Sigmoid colon (tissue), 7 donors: ENCODE data around the gene NR6A1. TPM values are rescaled to one million over a fixed set of nuclear protein-coding genes. Genes with fewer than 3 reads are reported as not detected.

Experiments used
- DNase-seq: peaks from one replicate; pipeline ENCODE4 v3.0.0-alpha.2; 2019
- H3K27ac ChIP-seq, 4 donors: fragments of 200-600 bp; sonication (generic); one replicate each; pipeline ENCODE4 v1.5.1; 2016 to 2019; ENCODE audit warnings: mild to moderate bottlenecking in 1 of 4
- H3K27me3 ChIP-seq, 3 donors: fragments of 200-600 bp; sonication (generic); one replicate each; pipeline ENCODE4 v1.5.1; 2019; ENCODE audit warnings: mild to moderate bottlenecking in 1 of 3
- H3K36me3 ChIP-seq, 4 donors: fragments of 200-600 bp; sonication (generic); one replicate each; pipeline ENCODE4 v1.5.1; 2016 to 2019
- H3K4me1 ChIP-seq, 4 donors: fragments of 200-600 bp; sonication (generic); one replicate each; pipeline ENCODE4 v1.5.1; 2017 to 2019
- H3K4me3 ChIP-seq, 4 donors: fragments of 200-600 bp; sonication (generic); one replicate each; pipeline ENCODE4 v1.5.1; 2017 to 2019; ENCODE audit warnings: mild to moderate bottlenecking in 2 of 4, moderate library complexity in 1 of 4
- H3K9me3 ChIP-seq, 4 donors: fragments of 200-600 bp in 3 of 4; sonication (generic) in 3 of 4; one replicate each; pipeline versions ENCODE4 v1.5.1 to v1.6.1; 2013 to 2019
- EP300 ChIP-seq, 4 donors: sonication (generic); formaldehyde crosslinking; IDR thresholded peaks; one replicate each; pipeline ENCODE4 v1.6.1; 2017; ENCODE audit warnings: antibody characterized with exemption in 4 of 4
- POLR2A ChIP-seq, 2 donors: fragments of 450-650 bp; IDR thresholded peaks; one replicate each; pipeline ENCODE4 v1.6.1; 2016; ENCODE audit warnings: antibody characterized with exemption in 2 of 2, mild to moderate bottlenecking in 2 of 2, moderate library complexity in 2 of 2
- POLR2AphosphoS5 ChIP-seq, 4 donors: sonication (generic); formaldehyde crosslinking; IDR thresholded peaks; one replicate each; pipeline ENCODE4 v1.6.1; 2017; ENCODE audit warnings: antibody characterized with exemption in 4 of 4
- WGBS, 2 donors: extraction: QIAGEN DNeasy Blood & Tissue Kit; methylation state at CpG; one replicate each; pipeline ENCODE4 v1.1.7; 2013; 5-methylcytosine and 5-hydroxymethylcytosine counted together
- intact Hi-C: fragments of 100-400 bp; cut with DNase I; formaldehyde crosslinking; loops from one replicate; pipeline ENCODE4 v1.15.1; 2023
- polyA plus RNA-seq, 3 donors: library from polyadenylated mRNA; stranded (reverse); fragments of 200-250 nt; gene quantifications; one replicate each; pipeline ENCODE4 v1.2.3, GENCODE V29; 2013
- total RNA-seq, 4 donors: library from RNA; depleted of rRNA; stranded (reverse); fragments of >200 nt; gene quantifications; one replicate each; pipeline ENCODE4 v1.1.0, GENCODE V29; 2016
- TF ChIP-seq, protein P1 (sequence below), 4 experiments: fragments of 450-650 bp in 3 of 4; fragments of 200-600 bp in 1 of 4; IDR thresholded peaks; one replicate each; pipeline ENCODE4 v1.5.1; 2016 to 2019; ENCODE audit warnings: antibody characterized with exemption in 4 of 4, mild to moderate bottlenecking in 3 of 4, moderate library complexity in 2 of 4
- donor health status: healthy with polysubstance abuse.
- donor health status: Bipolar disorder and iron deficiency.
- donor health status: healthy.

The NR6A1 gene
- total and polyA plus RNA-seq, 7 donors: 0.60 to 3.0 (median 1.8) TPM

DNA sequence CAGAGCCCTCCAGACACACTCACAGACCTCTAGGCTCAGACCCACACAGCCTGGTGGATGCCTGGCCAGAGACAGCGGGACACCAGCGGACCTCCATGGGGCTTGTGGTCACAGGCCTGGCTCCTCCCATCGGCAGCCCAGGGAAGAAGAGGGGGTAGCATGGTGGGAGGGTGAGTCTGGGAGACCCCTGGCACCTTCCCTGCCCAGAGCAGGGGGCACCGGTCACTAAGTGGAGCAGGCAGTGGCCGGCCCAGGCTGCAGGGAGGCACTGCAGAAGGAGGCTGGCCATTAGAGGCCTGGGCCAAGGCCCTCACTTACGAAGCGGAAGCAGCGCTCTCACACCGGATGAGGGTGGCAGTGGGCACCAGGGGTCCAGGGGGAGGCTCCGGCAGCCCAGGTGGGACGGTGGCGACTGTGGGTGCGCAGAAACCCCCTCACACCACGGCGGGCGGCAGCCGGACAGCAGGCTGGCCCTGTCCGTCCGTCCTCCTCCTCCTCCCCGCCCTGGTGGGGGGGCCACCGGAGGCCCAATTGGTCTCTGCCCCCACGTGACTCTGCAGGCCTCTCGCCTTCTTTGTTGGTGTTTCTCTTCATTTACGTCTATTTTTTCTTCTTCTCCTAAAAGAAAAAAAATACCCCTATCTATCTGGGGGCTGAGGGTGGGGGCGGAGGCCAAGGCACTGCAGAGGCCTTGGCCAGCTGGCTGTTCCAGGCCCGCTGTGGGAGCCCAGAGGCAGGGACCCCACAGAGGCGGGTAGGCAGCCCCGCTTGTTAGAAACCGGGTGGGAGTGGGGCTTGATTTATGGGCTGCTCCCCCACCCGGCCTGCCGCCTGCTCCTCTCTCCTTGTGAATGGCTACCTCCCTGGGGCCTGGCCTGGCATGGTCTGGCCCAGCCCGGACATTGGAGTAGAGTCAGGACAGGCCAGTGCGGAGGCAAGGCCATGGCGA, 263.9 kb downstream of the NR6A1 start, which contains the start of gene NR5A1:
TSS of gene NR5A1 (minus strand) at position 469 of the 949 bp plus-strand sequence. CDS start 4,004 bp downstream, outside the sequence.
- intact Hi-C loops: no loop called here
- WGBS, 2 donors: 94 to 95% methylated on average over 34 of the region's 34 CpGs
- H3K4me3 ChIP-seq: no peak within 1 kb of the TSS
- H3K27me3 ChIP-seq: peaks cover 31 to 43% (median 35%) of the 10 kb centered on the region in 3 donors
- H3K36me3 ChIP-seq: no peaks in the 10 kb centered on the region
- no peaks in the 10 kb centered on the region for H3K9me3 ChIP-seq
- DNase-seq: no peak
- no peak within 1 kb of the TSS for H3K27ac ChIP-seq
- peaks cover 0 to 23% (median 20%) of the 10 kb centered on the region in 4 donors for H3K4me1 ChIP-seq
- no peak for TF ChIP-seq POLR2AphosphoS5 (IDR thresholded peaks at IDR 0.05)
- TF ChIP-seq, protein P1, sequence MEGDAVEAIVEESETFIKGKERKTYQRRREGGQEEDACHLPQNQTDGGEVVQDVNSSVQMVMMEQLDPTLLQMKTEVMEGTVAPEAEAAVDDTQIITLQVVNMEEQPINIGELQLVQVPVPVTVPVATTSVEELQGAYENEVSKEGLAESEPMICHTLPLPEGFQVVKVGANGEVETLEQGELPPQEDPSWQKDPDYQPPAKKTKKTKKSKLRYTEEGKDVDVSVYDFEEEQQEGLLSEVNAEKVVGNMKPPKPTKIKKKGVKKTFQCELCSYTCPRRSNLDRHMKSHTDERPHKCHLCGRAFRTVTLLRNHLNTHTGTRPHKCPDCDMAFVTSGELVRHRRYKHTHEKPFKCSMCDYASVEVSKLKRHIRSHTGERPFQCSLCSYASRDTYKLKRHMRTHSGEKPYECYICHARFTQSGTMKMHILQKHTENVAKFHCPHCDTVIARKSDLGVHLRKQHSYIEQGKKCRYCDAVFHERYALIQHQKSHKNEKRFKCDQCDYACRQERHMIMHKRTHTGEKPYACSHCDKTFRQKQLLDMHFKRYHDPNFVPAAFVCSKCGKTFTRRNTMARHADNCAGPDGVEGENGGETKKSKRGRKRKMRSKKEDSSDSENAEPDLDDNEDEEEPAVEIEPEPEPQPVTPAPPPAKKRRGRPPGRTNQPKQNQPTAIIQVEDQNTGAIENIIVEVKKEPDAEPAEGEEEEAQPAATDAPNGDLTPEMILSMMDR (IDR thresholded peaks at IDR 0.05): no peak
- TF ChIP-seq POLR2A (IDR thresholded peaks at IDR 0.05): no peak
- no peak for TF ChIP-seq EP300 (IDR thresholded peaks at IDR 0.05)

DNA sequence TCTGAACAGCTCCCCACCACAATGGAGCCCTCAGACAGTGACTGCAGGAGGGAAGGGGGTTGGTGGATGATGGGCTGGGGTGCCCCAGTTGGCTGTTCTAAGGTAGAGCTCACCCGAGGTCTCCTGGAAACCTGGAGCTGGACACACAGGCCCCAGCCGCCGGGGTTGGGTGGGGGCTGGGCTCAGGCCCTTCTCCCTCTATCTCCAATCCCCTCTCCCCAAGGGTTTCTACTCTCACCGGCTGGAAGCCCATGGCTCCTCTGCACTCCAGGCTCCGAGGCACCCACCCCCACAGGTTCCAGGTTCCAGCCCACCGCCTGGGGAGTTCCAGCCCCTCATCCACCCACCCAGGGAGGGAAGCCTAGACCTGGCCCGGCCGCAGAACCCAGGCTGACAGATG, 264.7 kb downstream of the NR6A1 start:
- intact Hi-C loops: no loop called here
- Histone ChIP-seq H3K27me3 (peaks cover 32 to 48% (median 43%) of the 10 kb centered on the region in 3 donors), H3K4me3 (no peak overlapping the region), H3K4me1 (peaks cover 0 to 23% (median 20%) of the 10 kb centered on the region in 4 donors), H3K9me3 (no peaks in the 10 kb centered on the region), H3K36me3 (no peaks in the 10 kb centered on the region), H3K27ac (no peak overlapping the region)
- 89 to 91% methylated on average over 8 of the region's 8 CpGs for WGBS, 2 donors
- DNase-seq: no peak
- TF ChIP-seq POLR2A (IDR thresholded peaks at IDR 0.05) (no peak), EP300 (IDR thresholded peaks at IDR 0.05) (no peak), POLR2AphosphoS5 (IDR thresholded peaks at IDR 0.05) (no peak)
- TF ChIP-seq, protein P1 (IDR thresholded peaks at IDR 0.05): no peak

DNA sequence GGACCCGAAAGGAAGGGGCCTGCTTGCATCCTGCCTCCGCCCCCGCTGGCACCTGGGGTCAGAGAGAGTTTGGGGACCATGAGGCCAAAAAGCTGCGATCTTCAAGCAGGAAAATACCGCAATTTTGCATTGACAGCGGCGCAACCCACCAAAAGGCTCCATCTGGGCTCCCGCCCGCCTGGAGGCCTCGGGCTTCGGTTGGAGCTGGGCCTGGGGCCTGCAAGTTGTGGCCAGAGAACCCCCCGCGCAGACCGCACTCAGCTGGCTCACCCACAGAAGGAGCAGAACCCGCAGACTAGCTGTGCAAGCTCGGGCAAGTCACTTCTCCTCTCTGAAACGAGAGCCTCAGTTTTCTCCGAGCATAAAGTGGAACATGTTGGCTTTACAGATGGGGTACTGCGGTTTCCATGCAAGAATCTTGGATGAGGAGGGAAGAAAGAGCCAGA, 265.2 kb downstream of the NR6A1 start:
- H3K27me3 ChIP-seq: peaks cover 32 to 54% (median 48%) of the 10 kb centered on the region in 3 donors
- intact Hi-C loops: no loop called here
- TF ChIP-seq POLR2A (IDR thresholded peaks at IDR 0.05) (no peak), EP300 (IDR thresholded peaks at IDR 0.05) (no peak), POLR2AphosphoS5 (IDR thresholded peaks at IDR 0.05) (no peak)
- TF ChIP-seq, protein P1 (IDR thresholded peaks at IDR 0.05): no peak
- no peaks in the 10 kb centered on the region for H3K9me3 ChIP-seq
- peaks cover 0 to 23% (median 20%) of the 10 kb centered on the region in 4 donors for H3K4me1 ChIP-seq
- WGBS, 2 donors: 92% methylated on average over 19 of the region's 19 CpGs
- no peaks in the 10 kb centered on the region for H3K36me3 ChIP-seq
- H3K27ac ChIP-seq: no peak overlapping the region
- DNase-seq: no peak
- no peak overlapping the region for H3K4me3 ChIP-seq

DNA sequence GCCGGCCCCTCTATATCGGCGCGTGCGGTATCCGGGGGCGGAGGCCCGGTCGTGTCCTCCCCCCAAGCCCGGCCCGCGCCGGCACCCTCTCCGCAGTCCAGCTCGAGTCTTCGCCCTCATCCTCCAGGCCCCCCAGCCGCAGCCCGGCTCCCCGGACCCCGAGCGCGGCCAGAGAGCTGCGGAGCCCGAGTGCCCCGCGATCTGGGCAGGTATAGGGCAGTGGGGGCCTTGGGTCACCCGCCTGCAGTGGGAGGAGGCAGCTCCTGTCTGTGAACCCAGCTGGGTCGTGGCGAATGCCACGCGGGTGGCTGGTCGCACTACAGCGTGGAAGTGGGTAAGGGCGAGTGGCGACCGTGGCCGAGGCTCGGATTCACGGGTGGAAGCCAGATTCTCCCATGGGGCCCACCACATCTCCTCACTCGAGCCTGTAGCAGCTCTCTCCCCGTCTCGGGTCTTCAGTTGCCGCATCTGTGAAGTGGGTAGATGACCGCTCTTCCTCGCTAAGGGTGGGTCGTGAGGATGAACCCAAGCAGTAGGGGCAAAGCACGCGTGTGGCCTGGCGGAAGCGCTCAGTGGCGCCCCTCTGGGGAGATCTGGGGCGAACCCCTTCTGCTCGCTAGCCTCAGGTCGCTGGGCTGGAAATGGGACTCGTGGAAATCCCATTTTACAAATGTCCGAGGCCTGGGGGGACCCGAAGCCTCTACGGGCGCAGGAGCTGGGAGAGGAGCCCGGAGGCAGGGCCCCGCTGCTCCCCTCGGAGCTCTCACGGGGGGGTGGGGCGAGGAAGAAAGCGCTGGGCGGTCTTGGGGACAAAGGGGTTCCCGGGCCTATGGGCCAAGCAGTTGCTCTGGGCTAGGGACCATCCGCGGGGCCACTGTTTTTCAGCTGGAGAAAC, 265.9 kb downstream of the NR6A1 start:
- 39 to 43% methylated on average over 69 of the region's 69 CpGs for WGBS, 2 donors
- H3K27ac ChIP-seq: no peak overlapping the region
- H3K27me3 ChIP-seq: peaks cover 32 to 60% (median 54%) of the 10 kb centered on the region in 3 donors
- peaks cover 0 to 23% (median 20%) of the 10 kb centered on the region in 4 donors for H3K4me1 ChIP-seq
- intact Hi-C loops: no loop called here
- no peaks in the 10 kb centered on the region for H3K36me3 ChIP-seq
- H3K4me3 ChIP-seq: no peak overlapping the region
- no peak for TF ChIP-seq POLR2AphosphoS5 (IDR thresholded peaks at IDR 0.05)
- TF ChIP-seq POLR2A (IDR thresholded peaks at IDR 0.05): no peak
- TF ChIP-seq, protein P1 (IDR thresholded peaks at IDR 0.05): no peak
- no peak for TF ChIP-seq EP300 (IDR thresholded peaks at IDR 0.05)
- no peak for DNase-seq
- H3K9me3 ChIP-seq: no peaks in the 10 kb centered on the region
